Hepatic stellate cell (primary cell): ENCODE measurements around the gene COL1A1.

Experiments
- DNase-seq: peaks from one replicate; pipeline ENCODE4 v3.0.0; 2011; ENCODE audit warnings: low spot score

COL1A1 gene

DNA sequence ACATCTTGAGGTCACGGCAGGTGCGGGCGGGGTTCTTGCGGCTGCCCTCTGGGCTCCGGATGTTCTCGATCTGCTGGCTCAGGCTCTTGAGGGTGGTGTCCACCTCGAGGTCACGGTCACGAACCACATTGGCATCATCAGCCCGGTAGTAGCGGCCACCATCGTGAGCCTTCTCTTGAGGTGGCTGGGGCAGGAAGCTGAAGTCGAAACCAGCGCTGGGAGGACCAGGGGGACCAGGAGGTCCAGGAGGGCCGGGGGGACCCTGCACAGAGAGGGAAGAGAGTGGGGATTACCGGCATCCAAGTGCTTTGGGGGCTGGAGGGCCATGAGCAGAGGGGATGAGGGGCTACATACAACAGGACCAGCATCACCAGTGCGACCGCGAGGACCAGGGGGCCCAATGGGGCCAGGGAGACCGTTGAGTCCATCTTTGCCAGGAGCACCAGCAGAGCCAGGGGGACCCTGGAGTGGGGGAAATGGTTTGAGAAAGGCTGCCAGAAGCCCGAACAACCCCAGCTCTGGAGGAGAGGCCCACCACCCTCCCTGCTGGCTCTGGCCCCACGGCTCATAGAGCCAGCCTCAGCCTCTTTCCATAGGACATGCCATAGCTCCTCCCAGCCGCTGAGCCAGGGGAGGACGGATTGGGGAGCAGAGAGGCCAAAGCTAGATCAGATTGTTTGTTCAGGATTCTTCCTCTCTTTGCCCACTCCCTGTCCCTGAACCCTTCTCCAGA lies 14.6 kb downstream of the COL1A1 start:
- no peak for DNase-seq

DNA sequence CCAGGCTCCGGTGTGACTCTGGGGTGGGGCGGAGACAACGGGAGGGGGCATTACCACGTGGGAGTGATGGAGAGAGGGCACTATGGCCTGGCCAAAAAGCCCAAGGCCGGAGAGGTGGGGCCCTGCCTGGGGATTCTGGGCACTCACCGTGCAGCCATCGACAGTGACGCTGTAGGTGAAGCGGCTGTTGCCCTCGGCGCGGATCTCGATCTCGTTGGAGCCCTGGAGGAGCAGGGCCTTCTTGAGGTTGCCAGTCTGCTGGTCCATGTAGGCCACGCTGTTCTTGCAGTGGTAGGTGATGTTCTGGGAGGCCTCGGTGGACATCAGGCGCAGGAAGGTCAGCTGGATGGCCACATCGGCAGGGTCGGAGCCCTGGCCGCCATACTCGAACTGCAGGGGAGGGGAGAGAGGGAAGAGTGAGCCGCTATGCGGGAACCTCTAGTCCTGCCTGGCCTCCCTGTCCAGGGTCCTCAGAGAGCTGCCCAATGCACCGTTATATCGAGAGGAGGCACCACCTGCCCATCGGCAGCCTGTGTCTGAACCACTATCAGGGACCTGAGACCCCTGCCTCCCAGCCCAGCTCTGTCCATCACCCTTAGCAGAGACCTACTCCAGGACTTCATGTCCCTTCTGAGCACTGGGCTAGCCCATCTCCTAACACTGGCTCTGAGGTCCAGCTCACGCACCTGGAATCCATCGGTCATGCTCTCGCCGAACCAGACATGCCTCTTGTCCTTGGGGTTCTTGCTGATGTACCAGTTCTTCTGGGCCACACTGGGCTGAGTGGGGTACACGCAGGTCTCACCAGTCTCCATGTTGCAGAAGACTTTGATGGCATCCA lies 15.6 kb downstream of the COL1A1 start:
- no peak for DNase-seq

DNA sequence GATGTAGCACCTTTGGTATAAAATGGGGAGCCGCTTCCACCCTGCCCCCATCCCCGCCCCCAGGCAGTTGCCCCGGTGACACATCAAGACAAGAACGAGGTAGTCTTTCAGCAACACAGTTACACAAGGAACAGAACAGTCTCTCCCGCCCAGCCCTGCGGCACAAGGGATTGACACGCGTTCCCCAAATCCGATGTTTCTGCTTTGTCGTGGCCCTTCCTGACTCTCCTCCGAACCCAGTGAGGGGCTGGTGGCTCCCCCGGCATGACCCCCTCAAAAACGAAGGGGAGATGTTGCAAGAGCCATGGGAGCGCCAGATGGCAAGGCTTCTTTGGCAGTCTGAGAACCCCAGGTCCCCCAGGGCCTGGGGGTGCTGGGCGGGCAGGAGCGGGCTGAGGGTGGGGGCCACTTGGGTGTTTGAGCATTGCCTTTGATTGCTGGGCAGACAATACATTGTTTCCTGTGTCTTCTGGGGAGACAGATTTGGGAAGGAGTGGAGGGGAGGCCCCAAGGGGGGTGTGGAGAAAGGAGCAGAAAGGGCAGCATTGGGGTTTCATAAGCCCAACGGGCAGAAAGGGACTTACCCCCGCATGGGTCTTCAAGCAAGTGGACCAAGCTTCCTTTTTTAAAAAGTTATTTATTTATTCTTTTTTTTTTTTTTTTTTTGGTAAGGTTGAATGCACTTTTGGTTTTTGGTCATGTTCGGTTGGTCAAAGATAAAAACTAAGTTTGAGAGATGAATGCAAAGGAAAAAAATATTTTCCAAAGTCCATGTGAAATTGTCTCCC lies 16.6 kb downstream of the COL1A1 start:
- no peak for DNase-seq

- no peak for DNase-seq
Measured at GRCh38 chr17:50184064-50184463, 17.4 kb downstream of the COL1A1 start.

DNA sequence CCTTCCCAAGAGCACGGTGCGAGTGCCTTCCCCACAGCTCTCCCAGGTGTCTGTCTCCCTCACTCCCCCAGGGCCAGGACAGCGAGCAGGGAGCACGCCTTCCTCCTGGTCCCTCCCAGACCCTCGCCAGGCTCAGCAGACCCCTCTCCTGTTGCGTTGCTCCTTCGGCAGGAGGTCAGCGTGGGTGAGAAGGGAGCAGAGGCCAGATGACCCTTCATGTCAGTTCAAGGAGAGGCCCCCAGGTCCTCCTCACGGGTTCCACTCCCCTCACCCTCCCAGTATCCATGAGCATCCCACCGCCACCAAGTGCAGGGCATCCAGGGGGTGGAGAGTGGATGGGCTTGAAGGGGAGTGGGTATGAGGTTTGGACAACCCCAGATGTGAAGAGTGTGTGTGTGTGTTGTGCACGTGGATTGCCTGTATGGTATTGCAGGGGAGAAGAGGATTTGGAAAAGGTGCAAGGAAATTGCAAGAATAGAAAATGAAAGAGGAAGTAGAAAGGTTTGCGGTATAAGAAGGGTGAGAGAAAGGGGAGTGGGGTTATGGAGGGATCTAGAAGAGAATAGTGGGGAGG lies 17.9 kb downstream of the COL1A1 start:
- no peak for DNase-seq

DNA sequence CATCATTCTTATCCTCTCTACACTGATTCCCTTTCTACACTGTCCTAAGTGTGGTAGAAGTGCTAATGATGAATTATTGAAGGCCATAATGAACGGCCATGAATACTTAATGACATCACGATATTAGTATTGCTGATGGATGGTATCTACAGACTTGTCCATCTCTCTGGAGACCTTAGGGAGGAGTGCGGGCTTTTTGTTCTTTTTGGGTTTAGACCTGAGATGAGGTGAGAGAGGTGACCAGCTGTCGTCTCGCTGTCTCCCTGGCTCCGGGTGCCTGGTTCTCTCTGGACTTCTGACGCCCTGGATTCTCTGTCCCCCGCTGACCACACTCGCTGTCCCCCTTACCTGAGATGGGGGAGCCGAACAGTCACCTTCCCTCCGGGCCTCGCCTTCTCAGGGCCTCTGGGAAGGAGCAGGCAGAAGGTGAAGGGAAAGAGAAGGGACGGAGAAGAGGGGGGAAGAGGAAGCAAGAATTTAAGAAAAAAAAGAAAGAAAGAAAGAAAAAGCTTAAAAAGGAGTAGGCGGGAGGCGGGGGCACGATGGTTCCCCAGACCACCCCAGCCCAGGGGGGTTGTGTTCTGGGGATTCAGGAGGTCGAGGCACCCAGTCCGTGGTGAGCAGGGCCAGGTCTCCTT lies 18.5 kb downstream of the COL1A1 start:
- DNase-seq = no peak

GRCh38 chr17:50181591-50182560 lies 19.6 kb downstream of the COL1A1 start:
- no peak for DNase-seq

- DNase-seq = no peak
Measured at GRCh38 chr17:50181144-50181543, 20.3 kb downstream of the COL1A1 start.

GRCh38 chr17:50180620-50181019 lies 20.8 kb downstream of the COL1A1 start:
- DNase-seq = no peak

DNA sequence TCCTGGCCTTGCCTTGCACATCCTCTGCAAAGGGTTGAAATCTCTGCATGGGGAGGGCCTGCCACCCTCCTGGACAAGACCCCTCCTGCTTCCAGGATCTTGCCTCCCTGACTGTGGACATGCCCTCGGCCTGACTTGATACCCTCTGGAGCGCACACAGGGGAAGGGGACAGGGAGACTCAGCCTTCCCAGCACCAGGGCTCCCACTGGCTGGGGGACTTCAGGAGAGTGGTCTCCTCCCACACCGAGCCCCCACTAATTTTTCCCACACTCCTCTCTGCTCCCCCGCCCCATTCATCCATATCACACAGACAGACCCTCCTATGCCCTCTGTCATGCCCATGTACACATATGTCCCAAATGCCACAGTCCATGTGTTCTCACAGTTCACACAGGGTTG lies 21.3 kb downstream of the COL1A1 start:
- DNase-seq = no peak

DNA sequence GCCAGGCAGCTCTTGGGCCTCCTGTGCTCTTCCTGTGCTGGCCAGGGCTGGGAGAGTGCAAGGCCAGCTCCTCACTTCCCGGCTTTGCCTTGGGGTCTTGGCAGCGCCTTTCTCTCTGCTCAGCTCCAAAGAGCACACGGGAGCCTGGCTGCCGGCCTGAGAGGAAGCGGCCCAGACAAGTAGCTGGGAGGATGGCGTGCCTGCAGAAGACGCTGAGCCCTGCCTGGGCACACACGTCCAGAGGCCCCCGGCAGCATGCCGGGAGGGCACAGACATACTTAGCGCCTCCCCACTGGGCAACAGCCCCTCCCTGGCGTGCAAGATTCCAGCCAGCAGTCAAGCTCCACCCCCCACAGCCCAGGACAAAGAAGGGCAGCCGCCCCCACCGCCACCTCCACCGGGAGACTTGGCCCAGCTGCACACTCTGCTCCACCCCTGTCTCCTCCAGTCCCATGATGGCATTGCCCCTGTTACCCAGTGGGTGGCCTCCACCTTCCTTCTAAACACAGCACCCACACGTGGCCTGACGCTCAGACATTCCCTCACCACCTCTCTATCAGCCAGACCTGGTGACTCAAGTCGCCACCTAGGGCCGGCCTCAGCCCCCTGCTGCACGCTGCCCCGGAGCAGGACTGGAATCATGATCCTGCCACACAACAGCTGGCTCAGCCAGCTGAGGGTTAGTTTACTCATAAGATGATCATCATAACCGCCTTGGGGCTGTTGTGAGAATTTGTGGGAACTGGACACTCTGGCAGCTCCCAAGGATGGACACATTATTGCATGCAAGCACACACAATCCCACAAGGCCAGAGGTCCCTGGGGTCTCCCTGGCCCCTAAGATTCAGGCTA lies 23.2 kb downstream of the COL1A1 start:
- DNase-seq = peak; percentile 92

DNA sequence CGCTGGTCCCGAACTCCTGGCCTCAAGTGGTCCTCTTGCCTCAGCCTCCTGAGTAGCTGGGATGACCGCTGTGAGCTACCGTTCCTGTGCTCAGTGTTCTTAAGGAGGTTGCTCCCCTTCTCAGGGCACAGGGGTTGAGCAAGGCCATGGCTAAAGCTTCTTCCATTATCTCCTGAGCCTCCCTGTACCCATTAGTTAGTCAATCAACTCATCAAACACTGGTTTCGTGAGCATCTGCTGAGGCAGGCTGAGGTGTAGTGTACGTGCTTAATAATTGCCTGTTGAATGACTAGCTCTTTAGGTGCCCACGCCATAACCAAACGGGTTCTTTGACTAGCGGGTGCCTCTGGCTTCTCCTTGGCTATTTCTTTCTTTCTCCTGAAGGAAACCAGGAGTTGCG lies 24.0 kb downstream of the COL1A1 start:
- DNase-seq = no peak

- no peak for DNase-seq
Measured at GRCh38 chr17:50176559-50177357, 24.7 kb downstream of the COL1A1 start.

- DNase-seq = no peak
Measured at GRCh38 chr17:50175035-50175807, 26.2 kb downstream of the COL1A1 start.

GRCh38 chr17:50174444-50174843 lies 27.0 kb downstream of the COL1A1 start:
- no peak for DNase-seq

- DNase-seq = peak; percentile 92
Measured at GRCh38 chr17:50173335-50173941, 28.0 kb downstream of the COL1A1 start.

DNA sequence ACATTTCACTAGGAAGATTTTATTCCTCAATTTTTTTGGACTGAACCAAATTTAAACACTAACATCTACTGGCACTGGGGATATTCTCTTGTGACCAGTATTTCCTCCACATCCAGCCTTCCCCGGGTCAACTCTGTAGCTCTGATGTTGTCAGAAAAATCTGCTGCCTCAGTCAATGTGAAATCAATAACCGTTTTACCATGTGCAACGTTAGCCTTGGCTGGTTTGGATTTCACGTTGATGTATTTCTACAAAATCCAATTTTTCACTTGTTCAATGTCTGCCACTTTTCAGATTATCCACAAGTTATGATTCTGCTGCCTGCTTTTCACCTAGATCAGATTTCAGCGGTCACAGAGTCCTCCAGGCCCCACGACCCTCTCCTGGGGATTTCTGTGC lies 28.5 kb downstream of the COL1A1 start:
- no peak for DNase-seq

GRCh38 chr17:50172130-50172529 lies 29.3 kb downstream of the COL1A1 start:
- no peak for DNase-seq
